IPS DF 6.9 (cell line): Measurements from ENCODE around the gene RFLNA.
"Not testable (repeated sequence)": the region's sequence is repeated elsewhere in the genome, so short reads cannot be mapped to it uniquely, and the experiment has no call there.

ENCODE experiments used
- DNase-seq: peaks from one replicate; pipeline ENCODE4 v3.0.0-alpha.2; 2013; ENCODE audit warnings: low read depth, low spot score
- H3K27ac ChIP-seq: one replicate; pipeline ENCODE4 v1.5.1; 2013; ENCODE audit warnings: low read length, control low read depth
- H3K27me3 ChIP-seq: 2 replicates; pipeline ENCODE4 v1.6.1; 2013; ENCODE audit warnings: mild to moderate bottlenecking, low read length; ENCODE audit not compliant: control insufficient read depth, insufficient read depth
- H3K36me3 ChIP-seq: 2 replicates; pipeline ENCODE4 v1.6.1; 2013; ENCODE audit warnings: low read length; ENCODE audit not compliant: control insufficient read depth, insufficient read depth
- H3K4me1 ChIP-seq: 2 replicates; pipeline ENCODE4 v1.6.1; 2013; ENCODE audit warnings: low read length; ENCODE audit not compliant: control insufficient read depth, insufficient read depth
- H3K4me3 ChIP-seq: 2 replicates; pipeline ENCODE4 v1.5.1; 2013; ENCODE audit warnings: mild to moderate bottlenecking, low read length
- H3K9me3 ChIP-seq: 2 replicates; pipeline ENCODE4 v1.6.1; 2013; ENCODE audit warnings: low read length, inconsistent platforms; ENCODE audit not compliant: control insufficient read depth, insufficient read depth
- WGBS: extraction: QIAGEN DNeasy Blood & Tissue Kit; methylation state at CpG from one replicate; pipeline ENCODE4 v1.1.7; 2013; ENCODE audit warnings: mixed read lengths, missing lambda C conversion rate; ENCODE audit not compliant: insufficient read length, insufficient coverage; 5-methylcytosine and 5-hydroxymethylcytosine counted together

RFLNA gene

DNA sequence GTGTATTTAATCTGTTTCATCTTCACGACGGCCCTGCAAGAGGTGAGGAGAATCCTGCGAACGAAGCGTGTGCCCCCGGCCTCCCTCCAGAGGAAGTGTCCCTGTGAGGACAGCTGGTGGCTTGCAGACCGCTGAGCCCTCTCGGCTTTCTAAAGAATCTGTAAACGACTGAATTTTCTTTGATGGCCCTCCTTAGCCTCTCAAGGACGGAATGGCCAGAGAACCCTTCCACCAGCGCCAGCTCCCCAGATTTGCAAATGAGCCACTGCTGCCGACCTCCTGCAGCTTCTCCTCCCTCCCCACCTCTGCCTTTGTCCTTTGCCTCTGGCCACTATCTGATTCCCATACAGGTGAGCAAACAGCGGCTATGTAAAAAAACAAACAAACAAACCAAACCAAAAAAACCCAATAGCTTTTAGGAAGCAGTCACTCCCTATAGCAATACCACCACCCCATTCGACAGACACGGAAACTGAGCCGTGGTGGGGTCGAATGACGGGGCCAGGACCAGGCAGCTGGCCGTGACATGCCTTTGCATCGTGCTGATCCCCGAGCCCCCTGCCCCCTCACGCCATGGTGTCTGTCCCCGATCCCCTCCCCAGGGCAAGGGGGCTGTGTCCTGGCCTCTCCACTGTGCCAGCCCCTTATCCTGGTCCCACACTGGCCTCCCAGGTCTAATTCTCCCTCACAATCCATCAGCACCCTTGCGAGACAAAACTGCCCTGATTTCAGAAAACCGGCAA is 23.6 kb downstream of the RFLNA start:
- WGBS, result no CpG with 5 or more reads among the region's 25 CpGs

DNA sequence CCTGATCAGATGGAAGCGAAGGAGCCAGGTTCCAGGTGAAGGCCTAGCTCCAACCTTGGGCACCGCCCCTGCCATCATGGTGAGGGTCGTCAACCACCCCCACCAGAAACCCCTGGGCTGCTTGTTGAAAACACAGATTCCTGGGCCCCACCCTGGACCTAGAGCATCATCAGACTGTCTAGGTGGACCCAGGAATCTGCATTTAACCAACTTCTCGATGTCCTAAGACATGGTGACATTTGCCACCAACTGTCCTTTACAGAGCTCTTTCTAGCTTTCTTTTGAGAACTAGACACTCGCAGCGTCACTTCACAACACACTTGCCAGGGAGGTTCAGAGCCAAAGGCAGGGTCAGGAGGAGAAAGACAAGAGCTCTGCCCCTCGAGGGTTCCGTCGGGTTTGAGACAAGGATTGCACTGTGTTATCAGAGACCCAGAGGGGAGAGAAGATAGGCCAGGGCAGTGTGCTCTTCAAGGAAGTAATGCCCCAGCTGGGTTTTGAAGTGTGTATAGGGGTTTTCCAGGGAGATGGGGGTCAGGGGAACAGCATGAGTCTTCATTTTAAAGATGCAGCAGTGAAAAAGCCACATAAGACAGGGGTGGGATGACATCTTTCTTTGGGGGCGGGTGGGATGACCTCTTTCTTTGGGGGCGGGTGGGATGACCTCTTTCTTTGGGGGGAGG is 24.6 kb downstream of the RFLNA start:
- Histone ChIP-seq H3K27me3 (no peaks in the 10 kb centered on the region), H3K27ac (no peak overlapping the region), H3K9me3 (peaks cover 6% of the 10 kb centered on the region), H3K4me1 (peaks cover 9% of the 10 kb centered on the region), H3K36me3 (peaks cover 11% of the 10 kb centered on the region), H3K4me3 (no peak overlapping the region)
- DNase-seq, result no peak
- no CpG with 5 or more reads among the region's 11 CpGs for WGBS

More for the DNA sequence above, 23.6 kb downstream of the RFLNA start:
- no peak overlapping the region for H3K27ac ChIP-seq
- peaks cover under 1% of the 10 kb centered on the region; the same call in 1 of the 2 replicates for H3K9me3 ChIP-seq
- H3K4me1 ChIP-seq, result peaks cover 9% of the 10 kb centered on the region
- no peak for DNase-seq
- H3K27me3 ChIP-seq, result no peaks in the 10 kb centered on the region
- H3K4me3 ChIP-seq, result no peak overlapping the region
- H3K36me3 ChIP-seq, result peaks cover 4% of the 10 kb centered on the region; the same call in 1 of the 2 replicates

DNA sequence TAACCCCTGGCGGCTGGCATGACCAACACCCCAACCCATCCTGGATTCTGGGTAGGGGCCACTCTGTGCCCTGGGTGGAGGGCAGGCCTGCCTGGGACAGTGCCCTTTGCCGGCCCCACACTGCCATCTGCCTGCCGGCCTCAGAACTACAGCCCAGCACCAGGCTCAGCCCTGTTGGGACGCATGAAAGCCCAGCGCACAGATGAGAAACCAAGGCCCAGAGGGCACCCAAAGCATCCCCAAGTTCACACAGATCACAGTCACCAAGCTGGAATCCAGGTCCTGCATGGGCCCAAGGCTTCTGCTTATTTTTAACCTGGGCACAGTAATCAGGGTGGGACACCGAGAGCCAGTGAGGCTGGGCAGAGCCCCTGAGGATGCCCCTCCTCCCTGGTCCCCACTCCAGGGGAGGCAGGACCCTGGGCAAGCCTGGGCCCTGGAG is 26.2 kb downstream of the RFLNA start:
- Histone ChIP-seq H3K36me3 (peaks cover 23% of the 10 kb centered on the region), H3K4me1 (peaks cover 8% of the 10 kb centered on the region; the same call in 1 of the 2 replicates), H3K9me3 (peaks cover 6% of the 10 kb centered on the region), H3K27ac (no peak overlapping the region), H3K4me3 (no peak overlapping the region), H3K27me3 (no peaks in the 10 kb centered on the region)
- no CpG with 5 or more reads among the region's 6 CpGs for WGBS
- DNase-seq, result peak; percentile 52

DNA sequence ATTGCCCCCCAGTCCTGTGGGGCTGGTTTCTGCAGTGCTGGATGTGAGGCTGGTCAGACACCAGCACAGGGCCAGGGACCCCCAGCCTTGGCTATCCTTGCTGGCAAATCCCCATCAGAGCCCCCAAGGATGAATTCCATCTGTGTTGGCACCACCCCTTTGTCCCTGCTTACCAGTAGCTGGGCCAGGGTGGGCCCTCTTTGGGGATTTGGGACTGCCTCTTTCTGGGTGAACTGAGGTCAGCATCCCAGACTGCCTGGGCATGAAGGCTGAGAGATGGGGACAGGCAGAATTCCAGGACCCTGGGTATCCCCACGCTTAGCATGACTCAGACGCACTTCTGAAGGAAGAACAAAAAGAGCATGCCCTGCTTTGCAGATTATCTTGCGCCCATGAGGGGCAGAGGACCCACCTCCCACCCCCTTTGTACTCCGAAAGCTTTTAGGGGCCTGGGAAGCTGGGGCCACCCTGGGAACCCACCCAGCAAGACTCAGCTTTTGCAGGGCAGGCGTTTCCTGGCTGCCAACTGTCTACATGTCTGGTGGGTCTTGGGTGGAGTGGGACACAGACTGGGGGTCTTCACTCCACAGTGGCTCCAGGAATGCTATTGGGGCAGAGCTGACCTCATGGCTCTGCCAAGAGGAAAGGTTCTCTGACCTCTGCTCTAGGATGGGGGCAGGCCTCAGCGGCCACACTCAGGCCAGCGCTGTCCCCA is 26.8 kb downstream of the RFLNA start:
- no peak for DNase-seq
- H3K27me3 ChIP-seq, result no peaks in the 10 kb centered on the region
- H3K27ac ChIP-seq, result no peak overlapping the region
- H3K9me3 ChIP-seq, result peaks cover 6% of the 10 kb centered on the region
- no peak overlapping the region for H3K4me3 ChIP-seq
- H3K4me1 ChIP-seq, result peaks cover 8% of the 10 kb centered on the region; the same call in 1 of the 2 replicates
- peaks cover 29% of the 10 kb centered on the region for H3K36me3 ChIP-seq
- WGBS, result no CpG with 5 or more reads among the region's 7 CpGs

DNA sequence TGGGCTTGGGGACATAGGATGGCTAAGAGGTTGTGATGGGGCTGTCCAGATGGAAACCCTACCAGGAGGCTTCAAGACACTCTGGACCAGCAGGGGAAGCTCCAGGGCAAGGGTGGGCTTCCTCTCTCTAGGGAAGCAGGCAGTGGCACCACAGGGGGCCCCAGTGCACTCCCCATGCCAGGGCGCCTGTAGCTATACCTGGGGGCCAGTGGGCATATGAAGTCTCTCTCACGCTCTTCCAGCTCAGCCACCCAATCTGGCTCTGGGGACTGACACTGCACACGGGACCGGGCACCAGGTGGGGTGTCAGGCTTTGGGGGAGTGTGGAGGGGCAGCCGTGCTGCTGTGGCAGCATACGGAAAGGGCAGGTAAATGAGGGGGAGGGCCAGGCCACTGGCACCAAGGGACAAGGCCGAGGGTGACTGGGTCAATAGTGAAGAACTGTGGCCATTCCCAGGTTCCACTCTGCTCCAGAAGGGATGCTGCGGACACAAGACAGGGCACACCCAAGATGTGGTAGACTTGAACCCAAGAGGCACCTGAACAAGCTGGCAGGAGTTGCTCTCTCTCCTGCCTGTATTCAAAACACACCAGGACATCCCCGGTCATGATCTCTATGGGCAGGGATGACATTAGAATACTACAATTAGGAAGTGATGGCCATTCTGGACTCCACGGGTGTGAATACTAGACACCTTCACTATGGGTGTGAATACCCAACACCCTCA is 27.5 kb downstream of the RFLNA start:
- Histone ChIP-seq H3K9me3 (peaks cover 6% of the 10 kb centered on the region), H3K27ac (no peak overlapping the region), H3K4me1 (peaks cover 8% of the 10 kb centered on the region; the same call in 1 of the 2 replicates), H3K4me3 (no peak overlapping the region), H3K36me3 (peaks cover 29% of the 10 kb centered on the region), H3K27me3 (no peaks in the 10 kb centered on the region)
- no peak for DNase-seq
- WGBS, result no CpG with 5 or more reads among the region's 10 CpGs

DNA sequence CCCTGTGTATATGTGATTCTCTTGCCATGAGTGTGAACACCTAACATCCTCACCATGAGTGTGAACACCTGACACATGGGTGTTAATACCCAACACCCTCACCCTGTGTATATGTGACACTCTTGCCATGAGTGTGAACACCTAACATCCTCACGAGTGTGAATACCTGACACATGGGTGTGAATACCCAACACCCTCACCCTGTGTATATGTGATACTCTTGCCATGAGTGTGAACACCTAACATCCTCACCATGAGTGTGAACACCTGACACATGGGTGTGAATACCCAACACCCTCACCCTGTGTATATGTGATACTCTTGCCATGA is 28.1 kb downstream of the RFLNA start:
- no CpG with 5 or more reads among the region's 1 CpG for WGBS
- not testable (repeated sequence) for H3K27me3 ChIP-seq
- H3K36me3 ChIP-seq, result peaks cover 29% of the 10 kb centered on the region

DNA sequence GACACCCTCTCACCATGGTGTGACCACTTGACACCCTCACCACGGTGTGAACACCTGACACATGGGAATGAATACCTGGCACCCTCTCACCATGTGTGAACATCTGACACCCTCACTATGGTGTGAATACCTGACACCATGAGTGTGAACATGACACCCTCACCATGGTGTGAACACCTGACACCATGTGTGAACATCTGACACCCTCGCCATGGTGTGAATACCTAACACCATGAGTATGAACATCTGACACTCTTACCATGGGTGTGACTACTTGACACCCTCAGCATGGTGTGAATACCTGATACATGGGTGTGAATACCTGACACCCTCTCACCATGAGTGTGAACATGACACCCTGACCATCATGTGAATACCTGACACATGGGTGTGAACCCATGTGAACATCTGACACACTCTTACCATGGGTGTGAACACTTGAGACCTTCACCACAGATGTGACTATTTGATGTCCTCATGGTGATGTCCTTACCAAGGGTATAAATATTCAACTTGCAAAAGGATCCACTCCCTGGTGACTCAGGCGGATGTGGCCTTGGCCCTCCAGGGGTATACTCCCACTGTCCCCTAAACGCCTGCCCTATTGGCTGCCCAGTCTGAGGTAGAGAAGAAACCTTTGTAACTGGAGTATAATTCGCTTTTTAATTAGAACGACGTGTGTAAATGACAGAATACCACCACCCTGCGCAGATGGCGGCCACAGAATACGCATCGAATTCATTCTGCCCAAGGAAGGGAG is 29.1 kb downstream of the RFLNA start:
- H3K27ac ChIP-seq, result no peak overlapping the region
- H3K27me3 ChIP-seq, result no peaks in the 10 kb centered on the region
- H3K36me3 ChIP-seq, result peaks cover 29% of the 10 kb centered on the region
- no peak overlapping the region for H3K4me3 ChIP-seq
- H3K9me3 ChIP-seq, result peaks cover 6% of the 10 kb centered on the region
- WGBS, result no CpG with 5 or more reads among the region's 11 CpGs
- no peaks in the 10 kb centered on the region for H3K4me1 ChIP-seq
- no peak for DNase-seq

More for the DNA sequence above, 28.1 kb downstream of the RFLNA start:
- H3K9me3 ChIP-seq, H3K4me1 ChIP-seq, H3K4me3 ChIP-seq, DNase-seq, H3K27ac ChIP-seq: not testable (repeated sequence)

DNA sequence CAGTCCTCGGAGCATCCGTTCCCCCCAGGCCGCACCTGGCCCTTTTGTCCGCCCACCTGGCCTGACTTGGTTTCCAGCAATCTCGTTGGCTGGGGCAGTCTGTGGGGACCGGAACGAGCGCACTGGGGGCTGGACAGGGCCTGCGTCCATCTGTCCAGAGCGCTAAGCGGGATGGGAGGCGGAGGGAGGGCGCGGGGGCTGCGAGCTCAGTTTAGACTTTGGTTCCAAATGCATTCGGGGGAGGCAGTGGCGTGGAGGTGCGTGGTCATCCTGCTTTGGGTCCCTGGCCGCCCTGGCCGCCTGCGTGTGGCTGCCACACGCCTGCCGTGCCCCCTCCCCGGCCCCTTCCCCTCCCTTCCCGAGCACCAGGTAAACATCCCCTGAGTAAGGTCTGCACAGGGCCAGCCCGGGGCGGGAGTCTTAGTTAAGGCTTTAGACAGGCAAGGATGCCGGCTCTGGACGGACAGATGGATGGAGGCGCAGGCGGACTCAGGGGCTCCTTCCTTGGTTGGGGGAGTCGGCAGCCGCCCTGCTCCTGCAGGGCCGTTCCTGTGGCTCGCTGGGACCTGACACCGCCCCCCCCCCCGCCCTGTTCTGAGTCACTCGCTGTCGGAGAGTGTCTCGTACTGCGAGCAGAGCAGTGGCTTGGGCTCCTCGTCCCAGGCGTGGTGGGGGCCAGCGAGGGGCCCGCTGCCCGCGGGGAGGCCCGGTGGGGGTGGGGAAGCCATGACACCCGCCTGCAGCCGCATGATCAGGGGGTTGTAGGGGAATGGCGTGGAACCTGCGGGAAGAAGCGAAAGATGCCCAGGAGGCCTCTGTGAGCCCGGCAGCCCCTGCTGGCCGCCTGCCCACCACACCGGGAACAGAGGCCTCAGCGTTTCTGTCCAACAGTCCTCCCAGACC is 30.2 kb downstream of the RFLNA start:
- Histone ChIP-seq H3K27ac (no peak overlapping the region), H3K36me3 (peaks cover 29% of the 10 kb centered on the region), H3K4me3 (no peak overlapping the region), H3K4me1 (no peaks in the 10 kb centered on the region), H3K27me3 (no peaks in the 10 kb centered on the region), H3K9me3 (peaks cover 6% of the 10 kb centered on the region)
- no CpG with 5 or more reads among the region's 57 CpGs for WGBS
- no peak for DNase-seq

DNA sequence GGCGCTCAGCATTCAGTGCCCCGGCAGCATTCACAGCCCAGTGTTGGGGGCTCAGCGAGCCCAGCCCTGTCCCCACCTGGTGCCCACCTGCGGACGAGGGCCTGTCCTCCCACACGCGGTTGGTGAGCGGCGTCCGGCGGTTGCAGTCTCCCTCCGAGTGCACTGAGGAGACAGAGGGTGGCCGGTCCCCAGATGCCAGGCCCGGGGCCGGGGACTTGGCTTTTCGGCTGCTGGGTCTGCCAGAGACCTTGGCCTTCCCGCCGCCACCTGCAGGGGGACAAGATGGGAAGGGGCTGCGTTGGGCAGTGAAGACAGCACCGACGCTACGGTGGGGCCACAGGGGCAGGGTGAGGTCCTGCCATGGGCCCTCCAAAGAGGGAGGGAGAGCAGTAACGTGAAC is 31.2 kb downstream of the RFLNA start:
- Histone ChIP-seq H3K9me3 (peaks cover 6% of the 10 kb centered on the region), H3K27me3 (no peaks in the 10 kb centered on the region), H3K36me3 (peaks cover 34% of the 10 kb centered on the region), H3K4me1 (no peaks in the 10 kb centered on the region), H3K27ac (no peak overlapping the region), H3K4me3 (no peak overlapping the region)
- no CpG with 5 or more reads among the region's 23 CpGs for WGBS
- DNase-seq, result no peak
